GM12892 (cell line): ENCODE results near the gene SEC16A.
"Not testable (repeated sequence)": the region's sequence is repeated elsewhere in the genome, so short reads cannot be mapped to it uniquely, and the experiment has no call there.

Experiments used
- DNase-seq: peaks from one replicate; pipeline ENCODE4 v3.0.0; 2011; ENCODE audit not compliant: insufficient read length
- FAIRE-seq: peaks from 2 replicates; lab custom pipeline; 2011; peaks lifted over from hg19 to GRCh38; lab: Jason Lieb, UNC
- POLR2A ChIP-seq: IDR thresholded peaks from 2 replicates; pipeline ENCODE4 v1.6.1; 2011; ENCODE audit warnings: low read depth, low read length, control low read depth
- POLR2AphosphoS5 ChIP-seq: IDR thresholded peaks from 2 replicates; pipeline ENCODE4 v1.6.1; 2011; ENCODE audit warnings: low read depth, low read length, control low read depth
- TAF1 ChIP-seq: IDR thresholded peaks from 2 replicates; pipeline ENCODE4 v1.6.1; 2011; ENCODE audit warnings: low read depth, mild to moderate bottlenecking, control low read depth, low read length, borderline replicate concordance

Gene SEC16A

GRCh38 chr9:136409557-136410455, 73.0 kb downstream of the SEC16A start:
- peak; percentile 54 for DNase-seq
- peak; percentile 53 for FAIRE-seq
- TF ChIP-seq TAF1 = no peak
- no peak; the same call in 1 of the 2 replicates for TF ChIP-seq POLR2AphosphoS5
- TF ChIP-seq POLR2A = no peak

GRCh38 chr9:136407911-136408310, 74.9 kb downstream of the SEC16A start:
- FAIRE-seq (no peak), DNase-seq (no peak)
- TF ChIP-seq POLR2AphosphoS5 (no peak), TAF1 (no peak), POLR2A (no peak)

GRCh38 chr9:136407061-136407460, 75.8 kb downstream of the SEC16A start:
- not testable (repeated sequence) for FAIRE-seq, DNase-seq
- TF ChIP-seq POLR2A = 0 out of 2 replicates have a peak, but pooled peaks have one; percentile 30

GRCh38 chr9:136405904-136406303, 76.9 kb downstream of the SEC16A start:
- DNase-seq, FAIRE-seq: not testable (repeated sequence)

- DNase-seq (no peak), FAIRE-seq (no peak)
- TF ChIP-seq POLR2AphosphoS5 = no peak
- no peak for TF ChIP-seq POLR2A
- no peak for TF ChIP-seq TAF1
Measured at GRCh38 chr9:136405481-136405880, 77.4 kb downstream of the SEC16A start.

GRCh38 chr9:136404801-136405136, 78.1 kb downstream of the SEC16A start:
- DNase-seq (no peak), FAIRE-seq (peak; percentile 40)
- TF ChIP-seq TAF1 (no peak), POLR2AphosphoS5 (no peak), POLR2A (no peak)

- TF ChIP-seq POLR2AphosphoS5 (no peak), POLR2A (no peak), TAF1 (no peak)
- peak; percentile 58 for DNase-seq
- peak; percentile 24 for FAIRE-seq
Measured at GRCh38 chr9:136403915-136404800, 78.7 kb downstream of the SEC16A start.

- FAIRE-seq (peak; percentile 83), DNase-seq (peak; percentile 72)
- TF ChIP-seq POLR2A (peak; percentile 70), TAF1 (no peak), POLR2AphosphoS5 (peak; percentile 74; the same call in 1 of the 2 replicates)
Measured at GRCh38 chr9:136403538-136403914, 79.3 kb downstream of the SEC16A start.

GRCh38 chr9:136402067-136402466, 80.8 kb downstream of the SEC16A start:
- no peak for TF ChIP-seq TAF1
- no peak for TF ChIP-seq POLR2AphosphoS5
- no peak for TF ChIP-seq POLR2A
- FAIRE-seq = no peak
- DNase-seq = no peak

- TF ChIP-seq POLR2AphosphoS5 (peak; percentile 61), TAF1 (no peak)
- FAIRE-seq (no peak), DNase-seq (no peak)
Measured at GRCh38 chr9:136401173-136401922, 81.5 kb downstream of the SEC16A start.

- peak; percentile 89; the same call in 1 of the 2 replicates for TF ChIP-seq POLR2A
- peak; percentile 91 for TF ChIP-seq TAF1
- TF ChIP-seq POLR2AphosphoS5 = peak; percentile 66
- DNase-seq (peak; percentile 98), FAIRE-seq (peak; percentile 97)
Measured at GRCh38 chr9:136400038-136400834, 82.6 kb downstream of the SEC16A start, which contains the start of gene SNAPC4. Gene SNAPC4, minus strand, starts transcription at chr9:136400170. Its CDS starts 1,742 bp downstream, at chr9:136398428.
